WTC11 (cell line): Measurements from ENCODE around the gene VPS35L.

Source experiments
- ATF3 ChIP-seq: sonication (generic); formaldehyde crosslinking; conservative IDR thresholded peaks from 2 replicates; pipeline ENCODE4 v1.8.1; 2022; ENCODE audit warnings: mild to moderate bottlenecking, missing genetic modification reagents
- CTCF ChIP-seq: fragments of 200-600 bp; IDR thresholded peaks from 2 replicates; pipeline ENCODE4 v1.8.0; 2022; ENCODE audit warnings: antibody characterized with exemption

DNA sequence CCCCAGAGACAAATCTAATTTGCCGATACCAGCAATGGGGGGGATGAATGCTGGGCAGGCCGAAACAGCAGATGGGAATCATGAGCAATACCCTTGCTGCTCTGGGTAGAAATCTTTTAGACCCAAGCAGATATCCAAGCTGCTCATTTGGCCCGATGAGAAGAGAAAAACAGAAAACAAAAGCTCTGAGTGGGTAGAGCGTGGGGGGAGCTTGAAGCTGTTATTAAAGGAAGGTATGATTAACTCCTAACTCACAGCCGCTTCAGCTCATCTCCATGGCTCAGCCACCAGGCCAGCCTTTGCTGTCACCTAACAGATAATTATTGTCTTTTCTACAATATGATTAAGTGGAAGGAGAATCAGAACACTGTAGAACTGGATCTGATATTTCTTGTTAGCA is 58.3 kb downstream of the VPS35L start:
- TF ChIP-seq ATF3, result no peak
- TF ChIP-seq CTCF, result no peak
